Glomerular visceral epithelial cell (primary cell): ENCODE data around the gene SCN7A.
"Not testable (repeated sequence)": the region's sequence is repeated elsewhere in the genome, so short reads cannot be mapped to it uniquely, and the experiment has no call there.

Source experiments
- DNase-seq: peaks from one replicate; pipeline ENCODE4 v3.0.0-alpha.2; 2016; ENCODE audit errors: extremely low spot score

Gene SCN7A

DNA sequence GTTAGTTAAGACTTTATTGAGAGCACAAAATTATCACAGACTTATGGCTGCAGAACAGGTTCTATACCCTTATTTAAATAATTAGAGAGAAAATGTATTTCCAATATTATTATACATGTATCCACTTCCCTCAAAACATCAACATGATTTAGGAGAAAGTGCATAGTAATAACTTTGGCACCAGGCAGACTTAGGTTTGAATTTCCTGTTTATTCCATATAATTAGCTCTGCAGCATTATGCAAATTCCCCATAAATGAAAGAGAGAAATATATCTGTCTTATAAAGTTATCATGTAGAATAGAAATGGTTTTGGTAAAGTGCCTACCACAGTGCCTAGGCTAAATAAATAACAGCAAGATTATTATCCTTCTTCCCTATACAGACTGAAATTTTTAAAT is 133.6 kb downstream of the SCN7A start:
- no peak for DNase-seq

DNA sequence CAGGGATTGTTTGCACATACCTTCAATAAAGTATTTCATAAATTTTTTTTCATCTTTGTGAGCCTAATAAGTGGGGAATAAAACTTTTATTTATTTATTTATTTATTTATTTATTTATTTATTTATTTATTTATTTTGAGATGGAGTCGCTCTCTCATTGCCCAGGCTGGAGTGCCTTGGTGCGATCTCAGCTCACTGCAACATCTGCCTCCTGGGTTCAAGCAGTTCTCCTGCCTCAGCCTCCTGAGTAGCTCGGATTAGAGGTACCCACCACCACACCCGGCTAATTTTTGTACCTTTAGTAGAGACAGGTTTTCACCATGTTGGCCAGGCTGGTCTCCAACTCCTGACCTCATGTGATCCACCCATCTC is 136.1 kb downstream of the SCN7A start:
- DNase-seq, result not testable (repeated sequence)

DNA sequence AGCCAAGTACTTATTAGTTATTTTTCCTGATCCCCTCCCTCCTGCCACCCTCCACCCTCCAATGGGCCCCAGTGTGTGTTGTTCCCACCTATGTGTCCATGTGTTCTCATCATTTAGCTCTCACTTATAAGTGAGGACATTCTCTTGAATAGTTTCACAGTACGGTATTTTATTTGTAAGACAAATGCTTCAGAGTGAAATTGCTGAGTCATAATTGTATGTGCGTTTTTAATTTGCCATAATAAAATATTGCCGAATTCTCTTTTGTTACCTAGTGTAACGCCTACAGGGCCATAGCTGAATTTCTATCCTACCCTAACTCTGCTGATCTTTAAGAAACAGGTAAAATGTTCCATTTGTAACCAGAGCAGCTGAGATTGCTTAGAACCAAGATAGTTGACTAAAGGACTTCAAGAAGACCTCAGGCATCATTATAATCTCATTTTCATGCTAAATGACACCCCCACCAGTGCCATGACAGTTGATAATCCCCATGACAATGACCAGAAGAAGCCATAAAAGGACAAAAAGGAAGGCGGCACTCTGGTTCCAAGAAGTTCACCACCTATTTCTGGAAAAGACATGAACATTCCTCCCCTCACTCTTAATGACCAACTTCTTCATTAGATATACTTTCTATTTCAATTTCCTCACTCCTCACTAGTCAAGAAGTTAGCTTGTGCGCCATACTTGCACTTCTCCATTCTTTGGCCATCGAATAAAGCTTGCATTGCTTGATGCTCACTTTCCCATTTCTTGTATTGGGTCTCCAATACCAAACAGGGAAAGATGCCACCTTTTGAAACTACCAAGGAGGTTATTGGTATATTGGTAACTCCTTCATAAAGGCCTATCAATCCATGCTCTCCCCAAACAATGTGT is 136.7 kb downstream of the SCN7A start:
- no peak for DNase-seq
